ENCODE data around the gene SRSF5.

Gene SRSF5

GRCh38 chr14:69812711-69813110, 45.8 kb downstream of the SRSF5 start:
- TF ChIP-seq GATA2 (IDR thresholded peaks at IDR 0.05; ENCODE audit: low read depth, low read length) (no peak), GATA3 (IDR thresholded peaks at IDR 0.05; ENCODE audit: low read depth, low read length) (no peak)

- TF ChIP-seq GATA2 (IDR thresholded peaks at IDR 0.05; ENCODE audit: low read depth, low read length) (no peak), GATA3 (IDR thresholded peaks at IDR 0.05; ENCODE audit: low read depth, low read length) (no peak)
Observed at GRCh38 chr14:69814397-69814796, 47.5 kb downstream of the SRSF5 start.

- TF ChIP-seq GATA3 (IDR thresholded peaks at IDR 0.05; ENCODE audit: low read depth, low read length) (no peak), GATA2 (IDR thresholded peaks at IDR 0.05; ENCODE audit: low read depth, low read length) (no peak)
Observed at GRCh38 chr14:69815556-69815955, 48.6 kb downstream of the SRSF5 start.

- TF ChIP-seq GATA3 (IDR thresholded peaks at IDR 0.05; ENCODE audit: low read depth, low read length) (no peak), GATA2 (IDR thresholded peaks at IDR 0.05; ENCODE audit: low read depth, low read length) (no peak)
Observed at GRCh38 chr14:69816216-69816615, 49.3 kb downstream of the SRSF5 start.

GRCh38 chr14:69818758-69819191, 51.8 kb downstream of the SRSF5 start:
- TF ChIP-seq GATA2 (IDR thresholded peaks at IDR 0.05; ENCODE audit: low read depth, low read length) = no peak
- no peak for TF ChIP-seq GATA3 (IDR thresholded peaks at IDR 0.05; ENCODE audit: low read depth, low read length)

GRCh38 chr14:69819607-69820006, 52.7 kb downstream of the SRSF5 start:
- TF ChIP-seq GATA2 (IDR thresholded peaks at IDR 0.05; ENCODE audit: low read depth, low read length) = no peak

GRCh38 chr14:69820991-69821390, 54.0 kb downstream of the SRSF5 start:
- TF ChIP-seq GATA3 (IDR thresholded peaks at IDR 0.05; ENCODE audit: low read depth, low read length) (no peak), GATA2 (IDR thresholded peaks at IDR 0.05; ENCODE audit: low read depth, low read length) (no peak)

All from SH-SY5Y (cell line).